ENCODE results near the gene UBE2J1. TPM values are rescaled to one million over a fixed set of nuclear protein-coding genes. Genes with fewer than 3 reads are reported as not detected.
"Not testable (repeated sequence)": the region's sequence is repeated elsewhere in the genome, so short reads cannot be mapped to it uniquely, and the experiment has no call there.

Gene UBE2J1
- polyA plus RNA-seq, 1 donor from 2014 or later: 47.2 TPM

DNA sequence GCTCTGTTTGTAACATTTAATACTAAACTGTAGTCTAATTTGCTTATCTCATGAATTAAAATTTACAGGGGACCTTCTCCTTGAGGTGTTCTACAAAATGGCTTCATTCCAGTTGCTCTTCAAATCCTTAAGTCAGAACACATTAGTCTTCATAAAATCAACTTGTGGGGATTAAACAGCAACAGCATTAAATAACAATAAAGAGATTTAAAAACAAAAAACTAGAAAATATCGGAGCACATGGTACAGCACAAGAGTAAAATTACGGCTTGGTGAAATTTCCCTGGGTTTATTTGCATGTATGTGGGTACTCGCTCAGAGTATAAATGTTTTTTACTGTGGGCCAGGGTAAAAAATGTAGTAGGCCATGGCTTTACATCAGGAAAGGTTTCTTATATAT is 47.5 kb upstream of the UBE2J1 start:
- H3K9ac ChIP-seq (ENCODE audit: low read length): no peak overlapping the region
- H3K27me3 ChIP-seq (ENCODE audit: insufficient read depth, low read depth, low read length): no peaks in the 10 kb centered on the region
- peaks cover 8% of the 10 kb centered on the region for H3K79me2 ChIP-seq (replicated peaks; ENCODE audit: insufficient read depth, low read length)
- TF ChIP-seq EP300 (conservative IDR thresholded peaks at IDR 0.05; ENCODE audit: poor library complexity, severe bottlenecking) (no peak), RAD21 (conservative IDR thresholded peaks at IDR 0.05) (no peak), POLR2AphosphoS5 (IDR thresholded peaks at IDR 0.05) (no peak), MXI1 (conservative IDR thresholded peaks at IDR 0.05; ENCODE audit: poor library complexity, severe bottlenecking) (no peak), EZH2 (IDR thresholded peaks at IDR 0.05; ENCODE audit: borderline replicate concordance, insufficient read depth, low read length, poor library complexity, severe bottlenecking) (no peak), SMC3 (conservative IDR thresholded peaks at IDR 0.05; ENCODE audit: poor library complexity) (no peak), TAF1 (IDR thresholded peaks at IDR 0.05; ENCODE audit: low read depth) (no peak)
- TF ChIP-seq, protein P1, sequence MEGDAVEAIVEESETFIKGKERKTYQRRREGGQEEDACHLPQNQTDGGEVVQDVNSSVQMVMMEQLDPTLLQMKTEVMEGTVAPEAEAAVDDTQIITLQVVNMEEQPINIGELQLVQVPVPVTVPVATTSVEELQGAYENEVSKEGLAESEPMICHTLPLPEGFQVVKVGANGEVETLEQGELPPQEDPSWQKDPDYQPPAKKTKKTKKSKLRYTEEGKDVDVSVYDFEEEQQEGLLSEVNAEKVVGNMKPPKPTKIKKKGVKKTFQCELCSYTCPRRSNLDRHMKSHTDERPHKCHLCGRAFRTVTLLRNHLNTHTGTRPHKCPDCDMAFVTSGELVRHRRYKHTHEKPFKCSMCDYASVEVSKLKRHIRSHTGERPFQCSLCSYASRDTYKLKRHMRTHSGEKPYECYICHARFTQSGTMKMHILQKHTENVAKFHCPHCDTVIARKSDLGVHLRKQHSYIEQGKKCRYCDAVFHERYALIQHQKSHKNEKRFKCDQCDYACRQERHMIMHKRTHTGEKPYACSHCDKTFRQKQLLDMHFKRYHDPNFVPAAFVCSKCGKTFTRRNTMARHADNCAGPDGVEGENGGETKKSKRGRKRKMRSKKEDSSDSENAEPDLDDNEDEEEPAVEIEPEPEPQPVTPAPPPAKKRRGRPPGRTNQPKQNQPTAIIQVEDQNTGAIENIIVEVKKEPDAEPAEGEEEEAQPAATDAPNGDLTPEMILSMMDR (IDR thresholded peaks at IDR 0.05; ENCODE audit: poor library complexity, severe bottlenecking): no peak
- TF ChIP-seq, protein P2, sequence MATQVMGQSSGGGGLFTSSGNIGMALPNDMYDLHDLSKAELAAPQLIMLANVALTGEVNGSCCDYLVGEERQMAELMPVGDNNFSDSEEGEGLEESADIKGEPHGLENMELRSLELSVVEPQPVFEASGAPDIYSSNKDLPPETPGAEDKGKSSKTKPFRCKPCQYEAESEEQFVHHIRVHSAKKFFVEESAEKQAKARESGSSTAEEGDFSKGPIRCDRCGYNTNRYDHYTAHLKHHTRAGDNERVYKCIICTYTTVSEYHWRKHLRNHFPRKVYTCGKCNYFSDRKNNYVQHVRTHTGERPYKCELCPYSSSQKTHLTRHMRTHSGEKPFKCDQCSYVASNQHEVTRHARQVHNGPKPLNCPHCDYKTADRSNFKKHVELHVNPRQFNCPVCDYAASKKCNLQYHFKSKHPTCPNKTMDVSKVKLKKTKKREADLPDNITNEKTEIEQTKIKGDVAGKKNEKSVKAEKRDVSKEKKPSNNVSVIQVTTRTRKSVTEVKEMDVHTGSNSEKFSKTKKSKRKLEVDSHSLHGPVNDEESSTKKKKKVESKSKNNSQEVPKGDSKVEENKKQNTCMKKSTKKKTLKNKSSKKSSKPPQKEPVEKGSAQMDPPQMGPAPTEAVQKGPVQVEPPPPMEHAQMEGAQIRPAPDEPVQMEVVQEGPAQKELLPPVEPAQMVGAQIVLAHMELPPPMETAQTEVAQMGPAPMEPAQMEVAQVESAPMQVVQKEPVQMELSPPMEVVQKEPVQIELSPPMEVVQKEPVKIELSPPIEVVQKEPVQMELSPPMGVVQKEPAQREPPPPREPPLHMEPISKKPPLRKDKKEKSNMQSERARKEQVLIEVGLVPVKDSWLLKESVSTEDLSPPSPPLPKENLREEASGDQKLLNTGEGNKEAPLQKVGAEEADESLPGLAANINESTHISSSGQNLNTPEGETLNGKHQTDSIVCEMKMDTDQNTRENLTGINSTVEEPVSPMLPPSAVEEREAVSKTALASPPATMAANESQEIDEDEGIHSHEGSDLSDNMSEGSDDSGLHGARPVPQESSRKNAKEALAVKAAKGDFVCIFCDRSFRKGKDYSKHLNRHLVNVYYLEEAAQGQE (IDR thresholded peaks at IDR 0.05; ENCODE audit: borderline replicate concordance): no peak
- H3K36me3 ChIP-seq (ENCODE audit: insufficient read depth, low read length): no peaks in the 10 kb centered on the region
- H3K4me2 ChIP-seq (ENCODE audit: low read length): no peak overlapping the region
- H3K4me3 ChIP-seq (ENCODE audit: low read length): no peak overlapping the region
- no peak overlapping the region for H3K27ac ChIP-seq (ENCODE audit: low read length)
- H3F3A ChIP-seq (ENCODE audit: insufficient read depth, low read length, poor library complexity, severe bottlenecking): no peaks in the 10 kb centered on the region
- no peak overlapping the region for H2AFZ ChIP-seq (ENCODE audit: low read depth, low read length)
- H4K20me1 ChIP-seq (ENCODE audit: insufficient read depth): no peaks in the 10 kb centered on the region
- no peaks in the 10 kb centered on the region for H3K9me2 ChIP-seq (ENCODE audit: insufficient read depth, low read length)
- H3K9me3 ChIP-seq (ENCODE audit: low read length): no peaks in the 10 kb centered on the region

DNA sequence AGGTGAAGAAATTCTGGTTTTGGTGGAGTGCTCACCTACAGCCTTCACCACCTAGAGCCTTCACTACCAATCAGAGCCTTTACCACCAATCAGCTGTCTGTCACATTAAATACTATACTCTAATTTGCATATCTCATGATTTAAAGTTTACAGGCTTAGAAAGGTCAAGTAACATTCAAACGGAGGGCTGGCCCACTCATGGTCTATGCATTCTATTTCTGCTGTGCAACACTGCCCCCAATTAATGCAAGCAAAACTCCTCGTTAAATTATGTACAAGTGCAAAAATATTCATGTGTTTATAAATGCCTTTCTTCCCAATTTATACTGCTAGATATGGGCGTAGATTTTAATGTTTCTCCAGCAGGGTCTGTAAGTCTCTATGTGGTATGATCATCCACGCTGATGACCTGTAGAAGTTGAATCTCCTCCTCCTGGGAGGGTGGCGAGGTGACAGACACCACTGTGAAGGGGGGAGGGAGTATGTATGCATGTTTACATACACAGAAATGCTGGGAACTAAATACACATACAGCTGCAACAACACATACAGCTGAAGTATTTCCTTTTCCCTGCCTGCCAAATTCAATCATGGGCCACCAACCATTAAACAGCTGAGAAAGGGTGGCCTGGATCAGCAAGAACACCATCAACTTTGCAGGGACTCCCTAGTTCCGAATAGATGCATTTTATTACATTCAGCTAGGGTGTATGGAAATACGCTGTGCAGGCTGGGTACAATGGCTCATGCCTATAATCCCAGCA is 46.4 kb upstream of the UBE2J1 start:
- Histone ChIP-seq H3F3A (ENCODE audit: insufficient read depth, low read length, poor library complexity, severe bottlenecking) (no peaks in the 10 kb centered on the region), H3K79me2 (replicated peaks; ENCODE audit: insufficient read depth, low read length) (peaks cover 4% of the 10 kb centered on the region), H3K4me3 (ENCODE audit: low read length) (no peak overlapping the region), H3K9me3 (ENCODE audit: low read length) (no peaks in the 10 kb centered on the region), H3K27me3 (ENCODE audit: insufficient read depth, low read depth, low read length) (no peaks in the 10 kb centered on the region), H3K9ac (ENCODE audit: low read length) (no peak overlapping the region), H2AFZ (ENCODE audit: low read depth, low read length) (no peak overlapping the region), H3K4me2 (ENCODE audit: low read length) (no peak overlapping the region), H3K27ac (ENCODE audit: low read length) (no peak overlapping the region), H4K20me1 (ENCODE audit: insufficient read depth) (no peaks in the 10 kb centered on the region), H3K36me3 (ENCODE audit: insufficient read depth, low read length) (no peaks in the 10 kb centered on the region), H3K9me2 (ENCODE audit: insufficient read depth, low read length) (no peaks in the 10 kb centered on the region)
- TF ChIP-seq EZH2 (IDR thresholded peaks at IDR 0.05; ENCODE audit: borderline replicate concordance, insufficient read depth, low read length, poor library complexity, severe bottlenecking) (no peak), MXI1 (conservative IDR thresholded peaks at IDR 0.05; ENCODE audit: poor library complexity, severe bottlenecking) (no peak), SMC3 (conservative IDR thresholded peaks at IDR 0.05; ENCODE audit: poor library complexity) (no peak), POLR2AphosphoS5 (IDR thresholded peaks at IDR 0.05) (no peak), RAD21 (conservative IDR thresholded peaks at IDR 0.05) (no peak), TAF1 (IDR thresholded peaks at IDR 0.05; ENCODE audit: low read depth) (no peak), EP300 (conservative IDR thresholded peaks at IDR 0.05; ENCODE audit: poor library complexity, severe bottlenecking) (no peak)
- TF ChIP-seq, protein P1 (IDR thresholded peaks at IDR 0.05; ENCODE audit: poor library complexity, severe bottlenecking): no peak
- TF ChIP-seq, protein P2 (IDR thresholded peaks at IDR 0.05; ENCODE audit: borderline replicate concordance): no peak

DNA sequence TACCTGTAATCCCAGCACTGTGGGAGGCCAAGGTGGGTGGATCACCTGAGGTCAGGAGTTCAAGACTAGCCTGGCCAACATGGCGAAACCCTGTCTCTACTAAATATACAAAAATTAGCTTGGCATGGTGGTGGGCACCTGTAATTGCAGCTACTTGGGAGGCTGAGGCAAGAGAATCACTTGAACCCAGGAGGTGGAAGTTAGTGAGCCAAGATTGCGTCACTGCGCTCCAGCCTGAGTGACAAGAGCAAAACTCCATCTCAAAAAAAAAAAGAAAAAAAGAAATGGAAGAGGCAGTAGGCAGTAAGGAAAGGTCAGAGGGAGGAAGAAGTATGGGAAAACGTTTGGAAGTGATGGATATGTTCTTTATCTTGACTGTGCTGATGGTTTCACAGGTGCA is 45.4 kb upstream of the UBE2J1 start:
- not testable (repeated sequence) for H3K27ac ChIP-seq (ENCODE audit: low read length)

More for the DNA sequence above, 45.4 kb upstream of the UBE2J1 start:
- not testable (repeated sequence) for H3K36me3 ChIP-seq (ENCODE audit: insufficient read depth, low read length); H3F3A ChIP-seq (ENCODE audit: insufficient read depth, low read length, poor library complexity, severe bottlenecking); H3K4me2 ChIP-seq (ENCODE audit: low read length); H3K79me2 ChIP-seq (replicated peaks; ENCODE audit: insufficient read depth, low read length); H3K4me3 ChIP-seq (ENCODE audit: low read length); H3K9me2 ChIP-seq (ENCODE audit: insufficient read depth, low read length); H3K9ac ChIP-seq (ENCODE audit: low read length); H4K20me1 ChIP-seq (ENCODE audit: insufficient read depth); H3K27me3 ChIP-seq (ENCODE audit: insufficient read depth, low read depth, low read length); H3K9me3 ChIP-seq (ENCODE audit: low read length); H2AFZ ChIP-seq (ENCODE audit: low read depth, low read length)
